ENCODE data around the gene ERG28.

DNA sequence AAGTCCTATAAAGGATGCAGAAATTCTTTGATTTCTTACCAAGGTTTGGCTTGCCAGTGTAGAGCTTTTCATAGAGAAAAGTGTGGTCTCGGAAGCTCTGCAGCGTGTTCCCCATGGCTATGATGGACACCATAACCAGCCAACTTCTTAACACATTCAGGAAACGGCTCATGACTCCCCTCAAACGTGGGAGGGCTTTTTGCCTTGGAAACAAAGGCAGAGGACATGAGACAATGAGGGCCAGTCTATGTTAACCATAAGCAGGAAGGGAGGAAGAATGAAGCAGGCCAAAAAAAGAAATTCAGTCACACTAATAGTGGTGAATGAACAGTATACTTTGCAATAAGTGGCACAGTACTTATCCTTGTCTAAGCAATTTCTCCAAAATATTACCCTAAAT lies 3.3 kb downstream of the ERG28 start:
- TF ChIP-seq, protein P1, sequence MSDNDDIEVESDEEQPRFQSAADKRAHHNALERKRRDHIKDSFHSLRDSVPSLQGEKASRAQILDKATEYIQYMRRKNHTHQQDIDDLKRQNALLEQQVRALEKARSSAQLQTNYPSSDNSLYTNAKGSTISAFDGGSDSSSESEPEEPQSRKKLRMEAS (IDR thresholded peaks at IDR 0.05): no peak
- TF ChIP-seq SP1 (IDR thresholded peaks at IDR 0.05): no peak
- TF ChIP-seq, protein P2, sequence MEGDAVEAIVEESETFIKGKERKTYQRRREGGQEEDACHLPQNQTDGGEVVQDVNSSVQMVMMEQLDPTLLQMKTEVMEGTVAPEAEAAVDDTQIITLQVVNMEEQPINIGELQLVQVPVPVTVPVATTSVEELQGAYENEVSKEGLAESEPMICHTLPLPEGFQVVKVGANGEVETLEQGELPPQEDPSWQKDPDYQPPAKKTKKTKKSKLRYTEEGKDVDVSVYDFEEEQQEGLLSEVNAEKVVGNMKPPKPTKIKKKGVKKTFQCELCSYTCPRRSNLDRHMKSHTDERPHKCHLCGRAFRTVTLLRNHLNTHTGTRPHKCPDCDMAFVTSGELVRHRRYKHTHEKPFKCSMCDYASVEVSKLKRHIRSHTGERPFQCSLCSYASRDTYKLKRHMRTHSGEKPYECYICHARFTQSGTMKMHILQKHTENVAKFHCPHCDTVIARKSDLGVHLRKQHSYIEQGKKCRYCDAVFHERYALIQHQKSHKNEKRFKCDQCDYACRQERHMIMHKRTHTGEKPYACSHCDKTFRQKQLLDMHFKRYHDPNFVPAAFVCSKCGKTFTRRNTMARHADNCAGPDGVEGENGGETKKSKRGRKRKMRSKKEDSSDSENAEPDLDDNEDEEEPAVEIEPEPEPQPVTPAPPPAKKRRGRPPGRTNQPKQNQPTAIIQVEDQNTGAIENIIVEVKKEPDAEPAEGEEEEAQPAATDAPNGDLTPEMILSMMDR (IDR thresholded peaks at IDR 0.05; ENCODE audit: low read depth, low read length, missing input control): no peak

Measured in liver (tissue), 3 donors.